Skin epidermis (tissue), 12 donors: ENCODE data around the gene FAT2.
"Not testable (repeated sequence)": the region's sequence is repeated elsewhere in the genome, so short reads cannot be mapped to it uniquely, and the experiment has no call there.

Source experiments
- H3K27ac ChIP-seq, 21 experiments: fragments of 200-600 bp; sonication (generic) in 11 of 21; one replicate each; pipeline ENCODE4 v1.5.0; 2020; ENCODE audit warnings: mild to moderate bottlenecking in 3 of 21, inconsistent platforms in 2 of 21, moderate library complexity in 2 of 21
- H3K4me3 ChIP-seq, 7 experiments: fragments of 200-600 bp; sonication (generic) in 2 of 7; one replicate each; pipeline ENCODE4 v1.5.0; 2020; ENCODE audit warnings: inconsistent platforms in 2 of 7, mild to moderate bottlenecking in 2 of 7, moderate library complexity in 1 of 7

FAT2 gene

DNA sequence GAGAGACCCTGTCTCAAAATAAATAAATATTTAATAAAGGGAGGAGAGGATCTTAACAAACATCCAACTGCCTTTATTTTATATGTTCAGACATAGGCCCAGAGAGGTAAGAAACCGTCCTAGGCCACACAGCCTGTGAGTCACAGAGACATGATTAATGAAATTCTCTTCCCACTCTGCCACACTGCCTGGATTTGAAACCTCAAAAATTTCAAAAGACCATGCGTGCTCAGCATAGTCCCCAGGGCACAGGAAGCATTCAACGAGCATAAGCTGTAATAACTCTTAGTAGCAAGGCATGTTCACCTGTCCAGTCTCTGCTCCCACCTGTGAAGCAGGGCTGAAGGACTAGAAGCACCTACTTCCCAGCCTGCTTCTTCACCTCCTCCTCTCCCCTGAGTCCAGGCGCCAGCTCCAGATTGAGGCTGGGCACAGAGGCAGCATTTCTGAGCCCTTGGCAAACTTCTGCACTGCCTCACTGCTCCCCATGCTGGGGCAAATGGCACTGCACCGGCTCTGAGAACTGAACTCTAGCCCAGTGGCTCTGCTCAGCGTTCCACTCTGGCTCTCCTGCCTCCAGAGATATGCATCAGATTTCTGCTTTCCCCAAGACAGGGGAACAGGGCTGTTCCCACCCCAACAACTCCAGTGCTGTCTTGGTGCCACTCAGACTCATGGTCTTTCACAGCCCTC lies 1.1 kb downstream of the FAT2 start:
- Histone ChIP-seq H3K27ac (peak overlapping the region in 20 of 21 experiments; percentile 6 to 84 (median 65)), H3K4me3 (peak overlapping the region; percentile 31 to 55 (median 39))

DNA sequence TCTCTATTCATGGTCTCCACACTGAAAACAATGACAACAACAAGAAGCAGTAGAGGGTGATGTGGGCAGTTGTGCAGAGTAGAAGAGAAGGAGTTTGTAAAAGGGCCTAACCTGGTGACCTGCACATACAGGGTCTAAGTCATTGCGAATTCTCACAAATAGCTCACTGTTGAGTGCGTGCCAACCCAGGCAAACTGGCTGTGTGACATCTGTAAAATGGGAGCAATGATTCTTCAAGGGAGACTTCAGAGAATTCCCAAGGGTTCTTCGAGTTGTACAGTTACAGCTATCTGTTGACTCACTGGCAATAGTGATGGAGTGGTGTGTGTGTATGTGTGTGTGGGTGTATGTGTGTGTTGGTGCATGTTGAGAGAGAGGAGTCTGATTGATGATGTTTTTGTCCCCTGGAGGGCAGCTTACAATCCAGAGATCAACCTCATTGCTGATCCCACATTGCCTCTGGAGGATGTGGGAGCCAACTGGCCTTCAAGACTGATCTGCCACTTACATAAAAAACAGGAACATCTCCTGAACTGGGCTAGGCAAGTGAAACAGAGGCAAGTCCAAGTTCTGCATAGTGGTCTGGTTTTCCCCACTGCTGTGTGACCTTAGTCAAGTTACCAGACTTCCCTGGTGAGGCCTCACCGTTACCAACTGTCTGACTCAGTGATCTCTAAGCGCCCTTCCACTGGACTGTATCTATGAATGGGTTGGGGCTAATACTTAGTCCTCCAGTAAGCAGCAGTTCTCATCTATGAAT lies 3.2 kb downstream of the FAT2 start:
- Histone ChIP-seq H3K4me3 (peak overlapping the region in 3 of 7 experiments; percentile 31 to 55 (median 39)), H3K27ac (peak overlapping the region in 1 of 21 experiments; percentile 19)

DNA sequence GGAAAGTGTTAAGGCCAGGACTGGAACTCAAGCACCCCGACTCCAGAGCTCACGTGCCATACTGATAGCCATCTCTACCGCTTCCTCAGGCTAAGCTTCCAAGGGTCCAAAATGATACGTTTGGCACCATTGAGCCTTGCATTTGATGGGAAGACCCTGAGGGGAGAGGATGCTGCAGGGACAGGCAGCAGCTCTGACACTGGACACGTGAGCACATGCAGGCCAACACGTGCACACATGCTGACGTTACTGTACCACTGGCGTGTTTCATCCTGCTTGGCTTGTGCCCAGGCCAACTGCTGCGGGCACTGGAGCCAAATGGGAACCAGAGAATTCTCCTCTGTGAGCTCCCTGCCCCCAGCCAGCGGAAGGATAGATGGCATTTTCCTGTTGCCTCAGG lies 5.2 kb downstream of the FAT2 start:
- no peak overlapping the region for H3K4me3 ChIP-seq
- H3K27ac ChIP-seq = peak overlapping the region in 5 of 21 experiments; percentile 23 to 63 (median 30)

DNA sequence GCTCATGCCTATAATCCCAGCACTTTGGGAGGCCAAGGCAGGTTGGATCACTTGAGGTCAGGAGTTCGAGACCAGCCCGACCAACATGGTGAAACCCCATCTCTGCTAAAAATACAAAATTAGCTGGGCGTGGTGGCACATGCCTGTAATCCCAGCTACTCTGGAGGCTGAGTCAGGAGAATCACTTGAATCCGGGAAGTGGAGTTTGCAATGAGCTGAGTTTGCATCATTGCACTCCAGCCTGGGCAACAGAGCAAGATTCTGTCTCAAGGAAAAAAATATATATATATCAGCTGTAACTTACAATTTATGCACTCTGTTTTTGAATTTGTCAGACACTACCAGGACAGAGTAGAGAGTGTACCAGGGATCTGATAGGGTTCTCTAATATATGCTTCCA lies 5.8 kb downstream of the FAT2 start:
- H3K4me3 ChIP-seq = not testable (repeated sequence)
- H3K27ac ChIP-seq = peak overlapping the region in 7 of 21 experiments; percentile 17 to 63 (median 55)

DNA sequence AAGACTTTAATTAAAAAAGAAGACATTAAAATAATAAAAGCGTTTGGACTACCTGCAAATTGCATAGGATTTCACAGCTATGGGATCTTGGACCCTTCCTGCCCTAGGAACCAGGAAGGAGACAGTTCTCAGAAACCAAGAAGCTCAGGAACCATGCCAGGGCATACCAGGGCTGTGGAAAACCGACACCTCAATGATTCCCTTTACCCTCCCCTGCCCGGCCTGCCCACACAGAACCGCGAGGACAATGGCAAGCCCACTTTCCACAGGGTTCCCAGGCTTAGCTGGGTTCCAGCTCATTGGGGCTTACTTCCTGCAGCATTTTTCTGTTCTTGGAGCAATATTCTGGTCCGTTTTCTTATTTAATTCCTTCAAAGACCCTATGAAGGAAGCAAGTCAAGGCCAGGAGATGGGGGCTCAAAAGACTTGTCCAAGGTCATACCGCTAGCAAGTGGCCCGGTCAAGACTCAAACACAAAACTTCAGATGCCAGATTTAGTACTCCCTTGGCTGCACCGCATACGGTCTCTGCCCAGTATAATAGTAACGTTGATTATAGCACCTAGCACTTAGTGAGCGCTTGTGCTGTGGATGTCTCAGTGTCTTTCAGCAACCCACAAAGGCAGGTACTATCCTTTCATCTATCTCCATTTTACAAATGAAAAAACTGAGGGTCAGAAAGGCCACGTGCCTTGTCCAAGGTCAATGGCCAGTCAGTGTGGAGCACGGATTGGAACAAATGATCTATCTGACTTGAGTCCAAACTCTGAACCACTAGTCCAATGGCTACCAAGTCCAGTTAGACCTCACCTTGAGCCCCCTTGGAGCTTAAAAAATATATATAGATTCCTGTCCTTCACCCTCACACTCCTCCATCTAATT lies 6.8 kb downstream of the FAT2 start:
- peak overlapping the region in 16 of 21 experiments; percentile 14 to 63 (median 40) for H3K27ac ChIP-seq

DNA sequence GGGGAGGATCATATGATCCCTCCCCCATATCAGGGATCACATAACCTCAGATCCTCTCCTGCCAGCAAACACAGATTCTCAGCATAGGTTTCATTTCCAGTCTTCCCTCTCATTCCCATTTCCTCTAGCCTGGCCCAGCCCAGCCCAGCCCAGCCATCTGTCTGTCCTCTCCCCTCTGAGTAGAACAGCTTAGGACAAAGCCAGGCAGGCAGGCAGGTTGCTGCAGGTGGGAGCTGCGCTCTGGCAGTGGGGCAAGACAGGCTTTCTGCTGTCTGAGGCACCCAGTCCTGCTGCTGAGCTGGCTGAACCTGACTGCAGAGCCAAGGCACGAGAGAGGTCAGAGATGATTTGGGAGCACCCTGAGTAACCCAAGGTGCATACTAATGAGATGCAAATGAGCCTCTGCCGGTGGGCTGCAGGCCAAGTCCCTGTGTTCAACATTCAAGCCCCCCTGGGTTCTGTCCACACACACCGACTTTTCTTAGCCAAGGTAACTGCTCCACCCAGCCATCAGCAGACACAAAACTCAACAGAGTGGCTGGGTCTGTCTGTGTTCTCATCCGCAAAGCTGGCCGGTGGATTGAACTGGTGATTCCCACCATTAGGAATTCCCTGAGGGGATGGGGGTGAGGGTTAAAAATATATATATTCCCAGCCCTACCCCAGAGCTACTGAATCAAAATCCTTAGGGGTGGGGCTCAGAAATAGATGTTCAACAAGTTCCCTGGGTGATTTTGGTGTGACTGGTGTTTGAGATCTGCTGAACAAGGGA lies 9.1 kb downstream of the FAT2 start:
- Histone ChIP-seq H3K4me3 (no peak overlapping the region), H3K27ac (peak overlapping the region in 19 of 21 experiments; percentile 14 to 83 (median 67))

More for the DNA sequence above, 6.8 kb downstream of the FAT2 start:
- H3K4me3 ChIP-seq = no peak overlapping the region

DNA sequence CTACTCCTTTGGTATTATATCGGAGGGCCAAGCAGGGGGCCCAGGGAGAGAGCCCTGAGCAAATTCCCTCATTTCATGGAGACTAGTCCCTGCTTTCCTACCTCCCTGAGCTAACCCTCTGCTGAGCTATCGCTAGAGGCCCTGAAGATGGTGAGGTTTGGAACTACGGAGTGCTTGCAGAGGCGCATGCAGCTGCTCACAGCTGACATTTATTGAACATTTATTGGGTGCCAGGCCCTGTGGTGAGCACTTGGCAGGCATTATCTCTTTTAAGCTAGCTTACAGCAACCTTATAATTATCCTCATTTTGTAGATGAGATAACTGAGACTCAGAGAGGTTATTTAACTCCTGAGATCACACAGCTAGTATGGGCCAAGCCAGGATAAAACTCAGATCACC lies 9.8 kb downstream of the FAT2 start:
- Histone ChIP-seq H3K27ac (peak overlapping the region in 19 of 21 experiments; percentile 0 to 83 (median 63)), H3K4me3 (no peak overlapping the region)

DNA sequence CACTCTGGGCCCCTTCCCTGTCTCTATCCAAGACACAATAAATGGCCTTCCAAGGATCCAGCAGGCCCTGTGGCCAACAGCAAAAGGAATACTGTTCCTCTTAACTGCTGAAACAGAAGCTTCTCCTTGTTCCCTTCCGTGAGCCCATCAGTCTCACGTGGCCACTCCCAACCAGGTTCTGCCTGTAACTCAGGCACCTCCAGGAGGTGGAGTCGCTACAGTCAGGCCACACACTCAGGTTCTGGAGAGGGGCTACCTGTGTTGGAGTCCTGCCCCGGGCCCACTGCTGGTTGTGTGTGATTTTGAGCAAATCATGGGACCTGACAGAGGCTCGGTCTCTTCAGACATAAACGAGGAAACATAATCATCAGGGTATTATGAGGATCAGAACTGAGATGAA lies 10.3 kb downstream of the FAT2 start:
- Histone ChIP-seq H3K4me3 (no peak overlapping the region), H3K27ac (peak overlapping the region in 20 of 21 experiments; percentile 0 to 83 (median 62))

DNA sequence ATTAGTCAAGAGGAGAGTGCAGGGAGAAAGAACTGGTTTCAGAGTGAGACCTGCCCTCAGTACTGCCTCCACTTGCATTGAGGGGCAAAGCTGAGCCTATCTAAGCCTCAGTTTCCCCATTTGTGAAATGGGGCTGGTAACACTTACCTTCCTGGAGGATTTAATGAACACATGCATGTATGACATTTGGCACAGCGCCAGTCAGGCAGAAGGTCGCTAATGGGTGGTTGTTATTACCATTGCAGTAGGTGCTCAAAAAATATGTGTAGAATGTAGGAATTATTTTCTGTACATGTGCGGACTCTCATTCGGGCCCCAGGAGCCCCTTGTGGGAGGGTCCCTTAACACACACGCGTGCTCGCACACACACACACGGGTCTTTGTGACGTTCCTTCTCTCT lies 10.9 kb downstream of the FAT2 start:
- H3K4me3 ChIP-seq = no peak overlapping the region
- H3K27ac ChIP-seq = peak overlapping the region in 13 of 21 experiments; percentile 32 to 82 (median 61)

DNA sequence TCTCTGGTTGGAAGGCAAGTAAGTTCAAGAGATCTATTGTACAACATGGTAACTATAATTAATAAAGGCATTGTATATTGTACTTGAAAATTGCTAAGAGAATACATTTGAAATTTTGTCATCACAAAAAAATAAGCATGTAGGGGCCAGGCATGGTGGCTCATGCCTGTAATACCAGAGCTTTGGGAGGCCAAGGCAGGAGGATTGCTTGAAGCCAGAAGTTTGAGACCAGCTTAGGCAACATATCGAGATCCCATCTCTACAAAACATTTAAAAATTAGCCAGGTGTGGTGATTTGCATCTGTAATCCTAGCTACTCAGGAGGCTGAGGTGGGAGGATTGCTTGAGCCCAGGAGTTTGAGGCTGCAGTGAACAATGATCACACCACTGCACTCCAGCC lies 12.0 kb downstream of the FAT2 start:
- peak overlapping the region in 1 of 21 experiments; percentile 19 for H3K27ac ChIP-seq
- not testable (repeated sequence) for H3K4me3 ChIP-seq

DNA sequence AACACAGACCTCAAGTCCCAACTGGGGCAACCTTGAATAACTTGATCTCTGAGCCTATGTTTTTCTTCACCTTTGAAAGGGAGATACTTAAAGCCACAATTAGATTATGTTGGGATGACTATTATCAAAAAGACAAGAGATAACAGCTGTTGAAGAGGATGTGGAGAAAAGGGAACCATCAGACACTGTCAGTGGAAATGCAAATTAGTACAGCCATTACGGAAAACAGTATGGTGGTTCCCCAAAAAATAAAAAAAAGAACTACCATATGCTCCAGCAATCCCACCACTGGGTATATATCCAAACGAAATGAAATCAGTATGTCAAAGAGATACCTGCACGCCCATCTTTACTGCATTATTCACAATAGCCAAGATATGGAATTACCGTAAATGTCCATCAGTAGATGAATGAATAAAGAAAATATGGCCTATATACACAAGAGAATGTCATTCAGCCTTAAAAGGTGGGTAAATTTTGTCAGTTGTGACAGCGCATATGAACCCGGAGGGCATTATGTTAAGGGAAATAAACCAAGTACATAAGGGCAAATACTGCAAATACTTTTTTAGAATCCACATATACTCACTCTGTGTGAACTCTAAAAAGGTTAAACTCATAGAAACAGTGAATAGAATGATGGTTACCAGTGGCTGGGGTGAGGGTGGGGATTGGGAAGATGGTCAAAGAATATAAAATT lies 12.7 kb downstream of the FAT2 start:
- H3K27ac ChIP-seq = peak overlapping the region in 10 of 21 experiments; percentile 5 to 66 (median 45)

DNA sequence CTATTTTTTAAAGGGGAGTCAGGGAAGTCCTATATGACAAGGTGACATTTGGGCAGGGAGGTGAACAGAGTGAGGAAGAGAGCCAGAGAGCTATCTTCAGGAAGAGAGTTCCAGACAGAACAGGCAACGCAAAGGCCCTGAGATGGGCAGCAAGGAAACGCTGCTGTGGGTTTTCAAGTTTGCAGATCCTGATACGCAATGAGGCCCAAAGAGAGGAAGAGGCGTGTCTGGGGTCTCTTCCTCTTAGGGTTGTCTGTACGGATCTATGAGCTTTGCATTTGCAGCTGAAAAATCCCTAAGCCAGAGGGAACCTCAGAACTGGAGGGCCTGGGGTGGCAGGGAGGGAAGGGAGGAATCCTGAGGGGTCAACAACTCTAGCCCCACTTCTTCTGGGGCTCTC lies 13.6 kb downstream of the FAT2 start:
- Histone ChIP-seq H3K4me3 (no peak overlapping the region), H3K27ac (peak overlapping the region in 14 of 21 experiments; percentile 5 to 66 (median 45))

More for the DNA sequence above, 12.7 kb downstream of the FAT2 start:
- no peak overlapping the region for H3K4me3 ChIP-seq

DNA sequence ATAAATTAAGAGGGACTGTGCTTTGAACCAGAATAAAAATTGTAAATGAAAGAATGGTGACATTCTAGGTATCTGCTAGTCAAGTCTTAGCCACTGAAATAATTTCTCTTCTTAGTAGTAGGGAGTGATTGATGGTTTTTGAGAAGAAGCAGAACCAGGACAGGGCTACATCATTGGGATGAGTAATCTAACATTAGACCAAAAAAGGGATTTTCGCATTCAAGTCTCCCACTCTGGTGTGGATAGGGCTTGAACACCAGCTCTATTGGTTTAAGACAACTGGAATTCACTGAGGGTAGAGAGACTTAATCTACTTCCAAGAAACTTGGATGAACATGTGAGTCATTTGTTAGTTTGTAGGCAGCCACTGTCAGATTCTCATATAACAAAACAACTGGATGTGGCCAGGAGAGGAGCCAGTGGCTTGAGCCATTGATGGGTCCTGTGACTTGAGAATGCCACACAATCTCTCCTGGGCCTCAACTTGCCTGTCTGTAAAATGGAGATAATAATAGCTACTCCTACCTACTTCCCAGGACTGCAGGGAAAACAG lies 16.6 kb downstream of the FAT2 start:
- peak overlapping the region in 15 of 21 experiments; percentile 23 to 77 (median 55) for H3K27ac ChIP-seq
- no peak overlapping the region for H3K4me3 ChIP-seq

DNA sequence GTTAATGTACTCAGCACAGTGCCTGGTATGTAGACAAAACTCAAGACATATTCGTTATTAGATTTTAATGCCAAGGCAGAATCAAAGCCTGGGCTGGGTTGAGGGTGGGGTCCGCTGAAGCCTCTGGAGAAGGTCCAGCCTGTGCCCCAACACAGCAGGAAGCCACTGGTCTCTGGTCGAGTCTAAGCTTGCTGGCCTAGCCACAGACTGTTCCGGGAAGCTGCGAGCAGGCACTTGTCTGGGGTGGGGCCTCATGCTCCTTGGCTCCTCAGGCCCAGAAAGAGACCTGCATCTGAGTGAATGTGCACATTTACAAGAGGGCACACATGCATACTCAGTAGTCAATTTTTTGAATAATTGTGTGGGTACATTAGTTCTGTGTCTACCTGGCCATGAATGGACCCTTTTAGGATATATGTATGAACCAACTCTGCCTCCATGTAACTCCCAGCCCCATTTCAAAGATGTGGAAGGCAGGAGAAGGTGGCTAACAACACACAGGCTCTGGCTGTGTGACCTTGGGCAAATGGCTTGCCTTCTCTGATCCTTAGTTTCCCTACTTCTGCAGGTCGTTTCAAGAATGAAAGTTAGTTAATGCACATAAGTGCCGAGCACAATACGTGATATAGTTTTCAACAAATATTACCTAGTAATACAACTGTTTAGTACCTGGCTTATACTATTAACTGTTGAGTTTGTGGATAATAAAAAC lies 18.3 kb downstream of the FAT2 start:
- H3K4me3 ChIP-seq = no peak overlapping the region
- H3K27ac ChIP-seq = peak overlapping the region in 18 of 21 experiments; percentile 3 to 83 (median 56)

DNA sequence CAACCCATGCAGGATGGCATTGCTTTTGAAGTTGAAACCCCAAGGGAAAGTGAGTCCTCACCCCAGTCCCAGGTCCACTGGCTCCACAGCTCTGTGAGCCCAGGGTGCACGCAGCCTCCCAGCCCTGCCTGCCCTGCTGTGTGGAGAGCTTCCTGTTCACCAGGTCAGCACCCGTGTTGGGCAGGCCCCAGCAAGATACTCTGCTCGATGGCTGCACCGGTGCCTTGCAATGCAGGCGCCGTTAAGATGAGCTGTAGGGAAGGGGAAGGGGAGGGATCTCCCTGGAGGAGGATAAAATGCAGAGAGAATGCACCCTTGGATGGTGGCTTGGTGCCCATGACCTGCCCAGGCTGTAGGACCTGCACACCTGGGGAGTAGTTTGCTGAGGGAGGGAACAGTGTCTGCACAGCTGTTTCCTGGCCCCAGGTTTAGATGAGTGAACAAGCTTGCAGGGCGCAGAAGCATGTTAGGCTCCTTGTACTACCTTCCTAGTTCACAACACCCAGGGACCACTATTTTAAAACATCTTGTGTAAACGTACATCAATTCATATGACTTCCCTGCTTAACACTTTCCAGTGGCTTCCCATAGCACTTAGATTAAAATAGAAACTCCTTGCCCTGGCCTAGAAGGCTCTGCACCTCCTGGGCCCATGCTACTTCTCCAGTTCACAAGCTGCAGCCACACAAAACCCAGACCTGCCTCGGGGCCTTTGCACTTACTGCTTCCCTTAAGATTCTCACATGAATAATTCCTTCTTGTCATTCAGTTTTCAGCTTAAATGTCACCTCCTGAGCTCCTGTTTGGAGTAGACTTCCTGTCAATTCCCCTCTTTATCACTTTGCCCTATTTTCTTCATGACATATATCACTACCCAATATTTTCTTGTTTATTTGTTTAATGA lies 19.6 kb downstream of the FAT2 start:
- peak overlapping the region in 20 of 21 experiments; percentile 29 to 83 (median 67) for H3K27ac ChIP-seq
- H3K4me3 ChIP-seq = no peak overlapping the region

DNA sequence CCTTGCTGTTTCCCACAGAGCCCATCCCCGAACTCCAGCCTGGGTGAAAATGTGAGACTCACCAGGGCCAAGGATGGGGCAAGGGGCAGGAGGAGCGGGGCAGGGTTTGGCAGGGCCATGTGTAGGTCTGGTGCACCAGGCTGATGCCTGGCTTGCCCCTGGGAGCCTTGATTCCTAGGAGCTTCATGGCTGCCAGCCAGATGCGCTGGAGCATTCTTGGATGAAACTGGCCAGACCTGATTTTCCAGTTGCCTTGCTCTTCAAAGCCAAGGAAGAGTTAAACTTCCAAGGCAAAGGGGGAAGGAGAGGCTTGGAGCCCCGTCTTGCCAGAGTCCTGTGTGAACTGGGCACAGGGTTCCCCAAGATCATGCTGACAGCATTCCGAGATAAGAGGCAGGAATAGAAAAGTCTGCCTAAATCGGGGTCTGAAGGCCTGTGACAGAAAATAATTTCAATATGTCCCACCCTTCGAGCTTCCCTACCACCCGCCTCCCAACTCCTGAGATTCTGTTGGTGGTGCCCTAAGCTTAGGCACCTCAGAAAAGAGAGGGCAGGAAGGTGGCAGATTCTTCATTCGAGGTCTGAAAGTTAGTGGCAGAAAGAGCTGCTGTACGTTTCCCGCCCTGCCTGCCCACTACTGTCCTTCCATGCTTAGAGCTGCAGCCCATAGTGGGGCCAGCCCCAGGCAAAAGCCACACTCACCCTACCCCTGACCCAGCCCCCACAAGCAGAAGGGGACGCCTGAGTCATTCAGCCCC lies 20.4 kb downstream of the FAT2 start:
- no peak overlapping the region for H3K4me3 ChIP-seq
- H3K27ac ChIP-seq = peak overlapping the region in 19 of 21 experiments; percentile 0 to 83 (median 62)
